Stimulated activated CD8-positive, alpha-beta memory T cell treated with anti-CD3 and anti-CD28 coated beads, Interleukin-12 subunit alpha, Interleukin-12 subunit beta, amount 100 ng/mL, for 4 hours (primary cell): Measurements from ENCODE around the gene GRIK3.

Source experiments
- DNase-seq: peaks from one replicate; pipeline ENCODE4 v3.0.0-alpha.2; 2020; ENCODE audit warnings: low read depth

The GRIK3 gene

DNA sequence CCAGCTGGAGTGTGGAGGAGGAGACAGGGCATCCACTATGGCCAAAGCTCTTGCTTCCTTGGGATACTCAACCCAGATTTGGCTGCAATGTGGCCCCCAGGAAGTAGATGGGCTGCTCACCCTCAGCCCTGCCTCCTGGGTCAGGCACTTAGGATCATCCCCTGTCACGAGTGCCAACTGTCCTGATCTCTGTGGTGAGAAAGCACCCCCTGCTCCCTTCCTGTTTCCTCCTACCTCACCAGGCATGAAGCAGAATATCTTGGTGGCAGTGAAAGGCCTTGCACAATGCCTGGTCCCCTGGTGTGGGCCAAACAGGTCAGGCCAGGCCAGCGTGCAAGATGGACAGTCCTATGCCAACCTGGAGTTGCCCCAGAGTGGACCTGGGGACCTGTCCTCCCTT lies 211.7 kb downstream of the GRIK3 start:
- DNase-seq, result no peak

DNA sequence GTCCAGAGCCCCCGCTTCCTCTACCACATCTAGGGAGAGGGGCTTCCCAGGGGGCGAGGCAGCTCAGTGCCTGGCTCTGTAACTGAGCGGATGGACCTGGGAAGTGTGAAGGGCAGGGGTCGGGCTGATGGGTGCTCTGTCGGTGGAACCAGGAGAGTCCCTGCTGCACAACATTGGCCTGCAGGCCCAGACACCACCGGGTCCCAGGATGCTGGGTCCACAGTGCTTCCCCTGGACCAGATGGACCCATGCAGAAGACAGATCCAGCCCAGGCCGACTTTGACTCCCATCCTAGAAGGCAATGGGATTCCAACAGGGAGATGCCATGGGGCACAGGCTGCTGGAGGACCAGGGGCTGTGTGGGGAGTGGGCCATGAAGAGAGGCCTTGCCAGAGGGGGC lies 212.9 kb downstream of the GRIK3 start:
- DNase-seq, result no peak

DNA sequence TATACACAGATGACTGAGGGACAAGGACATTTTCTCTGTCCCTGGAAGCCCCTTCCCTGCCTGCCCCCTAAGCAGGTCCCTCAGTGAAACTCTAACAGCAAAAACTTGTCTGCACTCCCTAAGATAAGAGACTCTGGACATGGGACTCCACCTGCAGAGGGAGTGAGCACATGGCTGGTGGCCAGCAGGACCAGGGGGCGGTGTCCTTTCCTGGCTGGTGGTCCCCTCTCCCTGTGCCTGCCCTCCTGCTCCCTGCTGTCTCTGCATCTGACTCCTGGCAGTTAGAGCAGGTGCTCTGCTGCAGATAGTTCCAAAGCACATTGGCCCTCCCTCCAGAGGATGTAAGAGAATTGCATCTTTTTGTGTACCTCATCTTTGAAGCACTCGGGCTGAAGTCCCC lies 215.5 kb downstream of the GRIK3 start:
- DNase-seq, result no peak

DNA sequence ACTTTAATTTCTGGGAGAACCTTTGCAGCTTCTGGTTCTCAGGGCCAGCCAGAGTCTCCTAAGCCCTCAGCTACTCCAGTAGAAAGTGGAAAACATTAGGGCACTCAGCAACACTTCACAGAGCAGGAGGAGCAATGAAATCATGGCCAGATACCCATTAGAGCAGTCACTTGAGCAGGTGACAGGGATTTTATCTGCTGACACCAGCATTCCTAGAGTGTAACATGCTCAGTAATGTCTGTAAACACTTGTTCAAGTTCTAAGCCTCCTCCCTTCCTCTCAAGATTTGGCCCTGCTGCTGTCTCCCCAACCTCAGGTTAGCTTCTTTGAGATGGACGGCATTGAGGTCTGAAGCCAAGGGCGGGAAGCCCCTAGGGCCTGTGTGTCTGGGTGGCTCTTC lies 218.0 kb downstream of the GRIK3 start:
- no peak for DNase-seq

DNA sequence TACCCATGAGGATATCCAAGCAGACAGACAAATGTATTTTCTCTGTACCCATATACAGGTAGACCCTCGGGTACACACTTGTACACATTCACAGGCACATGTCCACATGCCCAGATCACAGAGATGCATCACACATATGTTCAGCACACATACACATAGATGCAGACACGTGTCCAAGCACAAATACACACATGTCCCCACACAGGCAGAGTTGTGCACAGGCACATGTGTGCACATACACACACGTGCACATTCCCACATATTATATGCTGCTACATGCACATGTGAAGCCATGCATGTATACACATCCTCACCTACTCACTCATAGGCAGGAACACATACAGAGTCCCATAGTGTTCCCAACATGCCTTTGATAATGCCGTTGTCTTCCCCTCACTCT lies 219.5 kb downstream of the GRIK3 start:
- DNase-seq, result no peak

DNA sequence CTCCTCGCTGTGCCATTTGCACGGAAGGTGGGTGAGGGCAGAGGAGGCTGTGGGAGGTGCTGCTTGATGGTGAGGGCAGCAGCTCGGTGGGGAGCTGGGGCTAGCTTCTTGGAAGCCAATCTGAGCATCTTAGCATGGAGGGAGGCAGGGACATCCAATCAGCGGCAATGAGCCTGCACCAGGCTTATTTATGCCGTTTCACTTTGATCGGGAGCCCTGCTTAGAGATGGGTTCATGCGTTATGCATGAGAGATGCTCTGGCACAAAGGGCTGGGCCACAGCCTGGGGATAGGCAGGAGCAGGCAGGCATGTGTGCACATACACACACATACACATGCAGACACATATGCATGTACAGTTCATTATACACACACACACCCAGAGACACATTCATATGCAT lies 220.2 kb downstream of the GRIK3 start:
- DNase-seq, result no peak

DNA sequence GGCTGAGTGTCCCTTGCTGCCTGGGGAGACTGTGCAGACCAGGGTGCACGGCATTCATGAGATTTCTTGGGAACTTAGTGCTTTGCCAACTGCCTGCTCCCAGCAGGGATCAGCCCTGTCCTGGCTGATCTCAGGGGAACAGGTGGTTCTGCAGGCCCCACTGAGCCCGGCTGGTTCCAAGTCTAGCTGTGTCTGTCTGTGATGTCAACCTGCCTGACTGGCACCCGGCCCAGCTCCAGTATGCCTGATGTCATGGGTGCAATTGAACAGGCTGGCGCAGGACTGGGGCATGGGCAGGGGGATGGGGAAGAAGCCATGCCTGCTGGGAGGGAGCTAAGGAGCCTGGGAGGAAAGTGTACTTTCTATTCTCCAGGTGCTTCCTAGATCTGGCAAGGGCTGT lies 227.1 kb downstream of the GRIK3 start:
- DNase-seq, result no peak

DNA sequence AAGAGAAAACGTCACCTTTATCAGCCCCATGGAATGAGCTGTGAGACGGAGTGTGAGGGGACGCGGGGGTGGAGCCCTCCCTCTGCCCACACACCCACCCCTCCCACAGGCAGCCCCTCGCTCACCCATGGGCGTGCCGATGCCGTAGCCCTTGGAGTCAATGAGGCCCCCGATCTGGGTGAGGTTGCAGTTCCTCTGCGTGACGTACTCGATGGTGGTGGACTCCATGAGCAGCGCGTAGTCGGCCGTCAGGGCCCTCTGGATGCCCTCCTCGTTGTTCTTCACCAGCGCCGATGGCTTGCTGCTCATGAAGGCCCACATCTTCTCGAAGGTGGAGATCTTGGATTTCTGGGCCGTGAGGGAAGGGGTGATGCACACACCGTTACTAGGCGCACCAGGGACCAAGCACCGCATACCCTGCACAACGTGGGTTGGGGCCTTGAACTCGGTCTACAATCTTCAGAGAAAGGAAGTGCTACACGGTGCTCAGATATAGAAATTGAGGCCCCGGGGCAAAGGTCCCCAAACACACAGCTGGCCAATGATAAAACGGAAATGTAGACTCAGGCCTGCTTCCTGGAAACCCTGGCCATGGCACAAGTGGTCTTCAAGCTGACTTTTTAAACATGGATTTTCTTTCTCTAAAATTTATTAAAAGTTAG lies 228.2 kb downstream of the GRIK3 start:
- no peak for DNase-seq

DNA sequence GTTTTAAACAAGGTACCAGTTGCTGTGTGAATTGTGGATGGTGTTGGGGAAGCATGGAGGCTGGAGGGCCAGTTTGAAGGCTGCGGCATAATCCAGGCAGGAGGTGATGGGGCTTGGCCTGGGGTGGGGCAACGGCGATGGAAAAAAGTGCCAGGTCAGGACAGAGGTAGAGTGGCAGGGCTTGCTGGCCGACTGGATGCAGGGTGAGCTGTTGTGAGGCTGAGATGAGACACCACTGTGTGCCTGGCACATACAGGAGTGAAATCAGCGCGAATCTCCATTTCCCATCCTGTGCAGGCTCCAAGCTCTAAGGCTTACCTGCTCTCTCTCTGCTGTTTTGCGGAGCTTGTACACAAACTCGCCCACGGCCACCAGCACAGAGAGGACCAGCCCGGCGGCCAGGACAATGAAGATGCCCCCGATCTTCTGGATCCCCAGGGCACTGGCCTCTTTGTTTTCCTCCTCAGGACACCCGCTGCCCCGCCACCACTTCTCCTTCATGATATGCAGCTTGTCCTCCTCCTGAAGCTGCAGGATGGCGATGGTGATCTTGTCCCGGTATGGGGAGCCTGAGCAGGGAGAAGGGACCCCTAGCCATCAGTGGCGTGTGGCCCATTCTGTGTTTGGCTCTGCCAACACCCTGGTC lies 229.5 kb downstream of the GRIK3 start:
- DNase-seq, result no peak

DNA sequence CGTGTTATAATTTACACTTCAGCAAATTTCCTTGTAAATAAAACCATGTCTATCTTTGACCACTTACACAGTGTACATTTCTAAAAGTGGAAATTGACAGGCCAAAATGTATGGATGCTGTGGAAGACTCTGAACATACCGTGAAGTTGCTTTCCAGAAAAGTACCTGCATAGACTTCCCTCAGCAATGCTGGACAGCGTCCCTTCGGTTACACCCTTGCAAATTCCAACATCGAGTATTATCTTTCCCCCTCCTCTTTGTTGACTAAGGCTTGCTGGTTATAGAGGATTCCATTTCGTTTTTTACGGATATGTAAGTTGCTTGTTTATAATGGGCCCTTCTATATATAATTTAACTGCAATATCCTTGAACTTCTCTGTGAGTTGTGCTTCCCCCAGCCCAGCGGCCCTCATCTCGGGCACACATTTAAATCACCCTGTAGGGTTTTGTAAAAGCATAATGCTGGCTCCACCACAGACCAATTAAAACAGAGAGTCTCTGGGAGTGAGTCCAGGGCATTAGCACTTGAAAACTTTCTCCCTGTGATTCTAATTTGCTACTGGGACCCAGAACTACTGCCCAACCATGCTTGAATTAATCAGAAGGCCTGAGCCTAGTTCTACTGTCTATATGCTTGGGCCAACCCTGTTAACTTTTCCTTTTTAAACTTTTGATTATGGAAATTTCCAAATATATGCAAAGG lies 230.3 kb downstream of the GRIK3 start:
- no peak for DNase-seq

DNA sequence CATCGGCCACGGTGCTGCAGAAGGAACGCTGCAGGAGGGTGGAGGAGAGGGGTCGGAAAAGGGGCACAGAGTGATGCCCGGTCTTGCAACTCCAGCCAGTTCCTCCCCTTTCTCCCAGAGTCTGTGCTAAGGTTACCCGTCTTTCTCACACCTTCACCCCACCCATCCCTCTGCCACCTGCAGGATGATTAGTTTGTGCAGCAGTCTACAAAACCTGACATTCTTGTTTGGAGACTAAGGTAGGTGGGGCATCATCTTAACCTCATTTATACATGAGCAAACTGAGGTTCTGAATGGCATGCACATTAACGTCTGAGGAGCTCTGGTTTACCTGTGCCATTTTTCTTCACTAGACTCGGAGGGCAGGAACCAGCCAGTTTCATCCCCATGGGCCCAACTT lies 232.3 kb downstream of the GRIK3 start:
- DNase-seq, result no peak

DNA sequence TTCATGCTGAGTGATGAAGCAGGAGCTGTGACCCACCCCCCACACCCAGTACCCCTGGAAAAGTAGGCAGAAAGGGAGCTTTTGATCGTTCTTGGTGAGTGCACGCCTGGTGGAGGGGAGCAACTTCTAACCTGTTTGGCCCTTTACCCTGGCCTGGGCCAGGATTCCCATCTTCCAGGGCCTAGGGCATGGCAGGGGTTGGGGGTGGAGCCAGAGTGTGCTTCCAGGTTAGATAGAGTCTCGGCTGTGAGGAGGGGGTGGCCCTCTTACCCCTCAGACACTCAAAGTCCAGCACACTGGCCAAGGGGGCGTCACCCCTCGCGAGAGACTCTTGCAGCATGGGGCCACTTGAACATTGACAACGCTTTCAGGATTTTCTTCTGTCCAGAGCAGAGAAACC lies 236.6 kb downstream of the GRIK3 start:
- no peak for DNase-seq

DNA sequence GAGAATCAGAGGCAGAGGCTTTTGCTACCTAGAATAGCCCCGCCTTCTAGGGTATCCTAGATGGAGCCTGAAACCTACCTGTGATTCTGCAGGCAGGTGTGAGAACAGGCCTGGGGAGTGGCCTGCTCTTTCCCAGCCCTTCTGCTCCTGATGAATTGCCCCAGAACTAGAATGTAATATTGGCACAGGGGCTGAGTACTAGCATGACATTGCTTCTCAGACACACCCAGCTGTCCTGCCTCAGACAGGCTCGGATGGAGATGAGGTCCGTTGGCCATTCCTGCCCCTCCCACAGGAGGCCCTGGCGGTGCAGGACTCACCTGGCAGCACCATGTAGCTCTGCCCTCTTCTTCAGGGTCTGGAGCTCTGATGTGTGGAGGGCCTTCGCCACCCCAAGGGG lies 237.6 kb downstream of the GRIK3 start:
- no peak for DNase-seq

DNA sequence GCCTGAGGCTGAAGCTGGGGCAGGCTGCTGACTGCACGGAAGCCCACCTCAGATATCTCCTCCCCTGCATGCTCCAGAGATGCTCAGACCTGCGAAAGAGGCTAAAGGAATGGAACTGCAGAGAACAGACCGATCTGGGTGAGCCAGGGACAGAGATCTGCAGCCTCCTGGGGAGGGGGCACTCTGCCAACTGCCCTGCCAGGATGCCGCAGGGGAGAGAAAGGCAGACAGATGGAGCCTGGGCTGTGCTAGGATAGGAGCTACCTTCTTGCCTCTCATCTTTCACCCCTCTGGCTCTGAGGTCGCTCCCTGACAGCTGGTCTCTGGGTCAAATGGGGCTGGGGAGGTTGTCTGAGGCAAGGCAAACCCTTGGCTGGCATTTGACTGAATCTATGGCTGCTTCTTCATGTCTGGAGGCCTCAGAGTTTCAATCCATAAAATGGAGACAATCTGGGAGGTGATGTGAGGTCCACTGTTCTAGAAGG lies 238.2 kb downstream of the GRIK3 start:
- DNase-seq, result no peak

DNA sequence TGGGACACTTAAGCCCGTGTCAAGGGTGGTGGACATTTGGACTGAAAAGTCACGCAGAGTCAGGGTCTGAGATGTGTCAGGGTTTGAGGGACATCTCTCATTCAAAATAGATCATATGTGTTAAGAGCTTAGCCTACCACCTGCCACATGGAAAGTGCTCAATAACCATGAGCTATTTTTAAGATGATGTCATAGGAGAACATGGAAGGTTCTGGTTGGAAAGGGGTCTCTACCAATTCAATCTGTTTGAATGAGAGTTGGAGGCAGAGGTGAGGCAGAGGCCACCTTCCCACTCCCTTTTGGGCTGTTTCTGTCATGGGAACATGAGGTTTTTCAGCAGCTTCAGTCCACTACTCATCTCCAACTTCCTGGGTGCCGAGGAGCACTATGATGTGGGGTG lies 239.9 kb downstream of the GRIK3 start:
- no peak for DNase-seq

DNA sequence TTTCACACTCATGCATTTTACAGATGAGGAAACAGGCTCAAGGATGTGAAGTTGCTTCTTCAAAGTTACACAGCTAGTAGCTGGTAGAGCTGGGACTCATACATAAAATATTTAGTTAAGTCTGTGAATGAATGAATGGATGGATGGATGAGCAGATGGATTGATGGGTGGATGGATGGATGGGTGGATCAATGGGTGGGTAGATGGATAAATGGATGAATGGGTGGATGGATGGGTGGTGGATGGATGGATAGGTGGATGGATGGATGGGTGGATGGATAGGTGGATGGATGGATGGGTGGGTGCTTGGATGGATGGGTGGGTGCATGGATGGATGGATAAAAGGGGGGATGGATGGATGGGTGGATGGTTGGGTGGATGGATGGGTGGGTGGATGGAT lies 240.9 kb downstream of the GRIK3 start:
- DNase-seq, result no peak

DNA sequence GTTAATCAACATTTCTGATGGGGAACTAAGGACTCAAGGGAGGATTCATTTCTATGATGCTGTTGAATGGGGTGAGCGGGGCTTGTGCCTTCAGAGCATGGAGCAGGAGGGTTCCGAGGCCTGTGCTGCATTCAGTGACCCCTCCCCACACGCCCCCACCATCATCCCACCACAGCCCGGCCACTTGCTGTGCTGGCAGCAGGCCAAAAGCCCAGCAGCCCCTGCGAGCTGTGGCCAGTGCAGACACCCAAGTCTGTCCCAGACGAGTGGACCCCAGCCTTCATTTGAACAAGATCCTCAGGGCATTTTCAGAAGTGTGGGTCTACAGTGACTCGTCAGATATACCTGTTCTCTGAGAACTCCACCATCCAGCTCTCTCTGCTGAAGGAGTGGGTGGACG lies 242.0 kb downstream of the GRIK3 start:
- DNase-seq, result no peak

DNA sequence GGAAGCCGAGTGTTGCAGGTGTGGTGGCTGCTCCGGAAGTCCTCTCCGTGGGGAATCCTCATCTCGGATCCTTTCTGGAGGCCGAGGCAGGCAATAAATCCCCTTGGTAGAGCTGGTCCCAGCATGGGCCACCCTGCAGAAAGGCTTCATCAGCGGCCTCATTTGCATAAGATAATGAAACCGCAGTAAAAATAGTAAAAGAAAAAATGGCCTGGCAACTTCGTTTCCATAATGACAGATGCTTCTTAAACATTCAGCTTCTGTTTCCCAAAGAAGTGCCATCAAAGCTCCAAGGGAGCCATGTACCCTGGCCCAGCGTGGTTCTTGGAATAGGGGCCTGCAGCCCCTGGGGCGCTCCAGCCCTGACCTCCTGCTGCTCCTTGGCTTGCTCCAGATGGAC lies 244.1 kb downstream of the GRIK3 start:
- DNase-seq, result no peak

DNA sequence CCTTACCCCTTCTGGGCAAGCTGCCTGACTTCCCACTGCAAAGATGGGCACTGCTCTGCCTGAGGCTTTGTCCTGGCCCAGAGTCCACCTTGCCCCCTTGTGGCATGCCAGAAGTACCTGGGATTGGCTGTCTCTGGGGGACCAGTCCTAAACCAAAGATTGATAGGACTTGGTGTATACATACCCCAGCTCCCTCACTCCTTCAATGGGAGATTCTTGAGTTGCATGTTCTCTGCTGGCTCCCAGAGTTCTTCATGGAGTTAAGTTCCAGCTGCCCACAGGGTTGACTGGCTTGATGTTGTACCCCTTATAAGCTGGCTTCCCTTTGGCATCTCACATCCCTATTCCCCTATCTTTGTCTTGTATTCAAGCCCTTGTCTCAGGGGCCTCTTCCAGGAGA lies 244.8 kb downstream of the GRIK3 start:
- no peak for DNase-seq

DNA sequence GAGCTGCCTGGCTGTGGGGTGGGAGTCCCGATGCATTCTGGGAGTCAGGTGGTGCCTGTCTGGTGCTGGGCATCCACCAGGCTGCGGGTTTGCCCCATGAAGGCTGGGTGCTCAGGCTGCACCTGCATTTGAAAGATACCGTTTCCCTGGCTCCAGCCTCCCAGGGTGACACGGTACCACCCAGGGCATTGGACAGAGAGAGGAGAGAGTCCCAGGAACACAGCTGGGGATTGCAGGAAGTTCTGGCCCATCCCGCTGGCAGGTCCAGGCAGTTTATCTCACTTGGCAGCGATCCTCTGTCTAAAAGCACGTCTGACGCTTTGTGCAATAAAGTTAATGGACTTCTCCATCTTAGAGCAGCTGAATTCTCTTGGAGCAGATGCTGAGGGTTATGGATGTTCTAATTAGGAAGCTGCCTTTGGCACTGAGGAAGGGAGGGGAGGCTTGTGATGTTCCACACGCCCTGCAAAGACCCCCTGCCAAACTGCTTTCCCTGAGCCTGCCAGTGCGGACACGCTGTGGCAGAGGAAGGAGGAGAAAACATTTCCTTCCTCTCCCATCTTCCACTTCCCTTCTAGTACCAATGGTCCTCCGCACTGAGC lies 246.9 kb downstream of the GRIK3 start:
- no peak for DNase-seq

DNA sequence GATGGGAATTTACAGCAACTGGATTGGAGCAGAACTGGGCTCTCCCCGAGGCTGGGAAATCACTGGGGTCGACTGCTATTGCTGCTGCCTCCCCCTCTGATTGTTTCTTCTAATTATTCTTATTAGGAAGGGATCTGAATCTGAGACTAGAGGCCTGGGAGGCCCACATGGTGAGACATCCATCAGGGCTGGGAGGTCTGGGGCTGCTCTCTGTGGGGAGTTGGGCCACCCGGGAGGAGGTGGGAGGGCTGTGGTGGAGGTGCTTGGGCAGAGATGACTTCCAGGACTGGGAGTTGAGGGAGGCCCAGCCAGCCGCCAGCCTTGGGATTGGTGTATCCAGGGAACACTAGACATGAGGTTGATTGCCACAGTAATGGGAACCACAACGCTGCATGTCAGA lies 247.9 kb downstream of the GRIK3 start:
- DNase-seq, result no peak

DNA sequence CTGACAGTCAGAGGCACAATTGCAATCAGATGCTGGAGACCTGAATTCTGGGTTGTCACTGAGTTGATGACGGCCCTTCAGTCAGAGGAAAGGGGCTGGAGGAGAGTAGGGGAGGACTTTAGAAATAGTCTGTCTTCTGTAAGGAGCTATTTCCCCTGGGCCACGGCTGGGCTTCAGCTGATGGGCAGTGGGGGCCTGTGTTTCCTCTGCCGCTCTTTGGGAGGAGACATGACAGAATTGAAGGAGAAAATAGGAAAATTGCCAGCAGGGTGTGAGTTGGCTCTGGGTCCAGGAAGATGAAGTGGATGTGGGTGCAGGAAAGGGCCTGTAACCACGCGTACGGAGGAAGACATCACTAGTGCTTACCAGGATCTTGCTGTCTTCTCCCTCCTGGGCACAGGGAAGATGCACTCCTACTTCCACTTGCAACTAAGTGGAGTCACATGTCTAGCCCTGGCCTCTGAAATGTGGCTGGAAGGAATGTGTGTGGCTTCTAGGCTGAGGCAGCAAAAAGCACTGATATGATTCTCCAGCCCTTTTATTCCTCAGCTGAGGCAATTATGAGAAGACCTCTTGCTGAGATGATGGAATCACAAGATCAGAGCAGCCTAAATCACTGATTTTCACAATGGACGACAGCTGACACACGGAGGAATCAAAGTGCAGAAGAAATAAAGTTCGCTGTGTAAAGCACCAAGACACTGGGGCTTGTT lies 250.0 kb downstream of the GRIK3 start:
- DNase-seq, result no peak
